IMR-90 (cell line): ENCODE data around the gene KDM4B. TPM values are rescaled to one million over a fixed set of nuclear protein-coding genes. Genes with fewer than 3 reads are reported as not detected.

Source experiments
- ATAC-seq: fragments of 200-7000 bp; cut with Tn5 transposase; 2 replicates; pipeline ENCODE4 v1.9.1; 2020; ENCODE audit warnings: low read depth, mild to moderate bottlenecking, moderate library complexity
- BruUV-seq: library from RNA; stranded (reverse); fragments of 400-500 nt; replicated peaks from 2 replicates; lab custom pipeline; 2021; lab: Mats Ljungman, UMichigan
- CTCF ChIA-PET: fragments of 300-600 bp; formaldehyde crosslinking; extraction: SDS; loops from one replicate; lab custom pipeline; 2021; ENCODE audit warnings: antibody characterized with exemption; lab: Yijun Ruan, JAX
- POLR2A ChIA-PET: fragments of 300-600 bp; sonication (Branson Sonifier 250); formaldehyde crosslinking; loops from one replicate; lab custom pipeline; 2022; ENCODE audit warnings: antibody characterized with exemption; ENCODE audit not compliant: unreplicated experiment; lab: Charles Lee
- DNase-seq: peaks from one replicate; pipeline ENCODE4 v3.0.0; 2013
- H2AFZ ChIP-seq: replicated peaks from 2 replicates; pipeline ENCODE3; 2013; ENCODE audit warnings: low read length, mild to moderate bottlenecking; ENCODE audit not compliant: poor library complexity
- H2AK5ac ChIP-seq: 2 replicates; pipeline ENCODE4 v1.6.1; 2013; ENCODE audit warnings: low read depth, low read length, inconsistent platforms
- H2AK9ac ChIP-seq: replicated peaks from 2 replicates; pipeline ENCODE3; 2013; ENCODE audit warnings: mild to moderate bottlenecking, low read depth, low read length, moderate library complexity; ENCODE audit not compliant: poor library complexity
- H2BK120ac ChIP-seq: 2 replicates; pipeline ENCODE4 v1.6.1; 2013; ENCODE audit warnings: low read depth, low read length, inconsistent platforms
- H2BK15ac ChIP-seq: 3 replicates; pipeline ENCODE4 v1.6.1; 2013; ENCODE audit warnings: low read depth, low read length, inconsistent platforms
- H2BK20ac ChIP-seq: 2 replicates; pipeline ENCODE4 v1.6.1; 2013; ENCODE audit warnings: low read depth, mild to moderate bottlenecking, inconsistent platforms, low read length, moderate library complexity
- H2BK5ac ChIP-seq: 2 replicates; pipeline ENCODE4 v1.6.1; 2013; ENCODE audit warnings: mild to moderate bottlenecking, low read depth, low read length, inconsistent platforms; ENCODE audit not compliant: poor library complexity, severe bottlenecking
- H3K14ac ChIP-seq: replicated peaks from 2 replicates; pipeline ENCODE4 v1.6.1; 2013; ENCODE audit warnings: low read depth, low read length, inconsistent platforms
- H3K18ac ChIP-seq: 2 replicates; pipeline ENCODE4 v1.6.1; 2013; ENCODE audit warnings: low read depth, low read length, control low read depth
- H3K23ac ChIP-seq: 2 replicates; pipeline ENCODE4 v1.6.1; 2013; ENCODE audit warnings: low read depth, low read length, inconsistent platforms
- H3K27ac ChIP-seq: 2 replicates; pipeline ENCODE4 v1.5.1; 2013; ENCODE audit warnings: mild to moderate bottlenecking, control low read depth, low read length; ENCODE audit not compliant: insufficient read depth
- H3K27me3 ChIP-seq: 2 replicates; pipeline ENCODE4 v1.6.1; 2013; ENCODE audit warnings: low read length; ENCODE audit not compliant: control insufficient read depth, insufficient read depth
- H3K36me3 ChIP-seq: 2 replicates; pipeline ENCODE4 v1.6.1; 2013; ENCODE audit warnings: low read length, mixed read lengths; ENCODE audit not compliant: control insufficient read depth, insufficient read depth
- H3K4ac ChIP-seq: 2 replicates; pipeline ENCODE4 v1.6.1; 2013; ENCODE audit warnings: low read depth, low read length, inconsistent platforms
- H3K4me1 ChIP-seq: 2 replicates; pipeline ENCODE4 v1.6.1; 2013; ENCODE audit warnings: low read length, mixed read lengths; ENCODE audit not compliant: control insufficient read depth, insufficient read depth
- H3K4me2 ChIP-seq: 2 replicates; pipeline ENCODE4 v1.6.1; 2013; ENCODE audit warnings: low read depth, mild to moderate bottlenecking, control low read depth, low read length, moderate library complexity
- H3K4me3 ChIP-seq: 2 replicates; pipeline ENCODE4 v1.5.1; 2013; ENCODE audit warnings: low read depth, mild to moderate bottlenecking, control low read depth, low read length, moderate library complexity; ENCODE audit not compliant: insufficient read depth
- H3K56ac ChIP-seq: 2 replicates; pipeline ENCODE4 v1.6.1; 2013; ENCODE audit warnings: low read length, inconsistent platforms; ENCODE audit not compliant: insufficient read depth; ENCODE audit errors: extremely low read depth
- H3K79me1 ChIP-seq, 2 experiments: 2 replicates each; pipeline ENCODE4 v1.6.1; 2013; ENCODE audit warnings: low read length in 2 of 2, inconsistent platforms in 1 of 2, low read depth in 1 of 2
- H3K9ac ChIP-seq: 2 replicates; pipeline ENCODE4 v1.6.1; 2013; ENCODE audit warnings: low read depth, low read length, control low read depth
- H3K9me1 ChIP-seq: 2 replicates; pipeline ENCODE4 v1.6.1; 2013; ENCODE audit warnings: low read length, inconsistent platforms; ENCODE audit not compliant: insufficient read depth
- H3K9me3 ChIP-seq: 2 replicates; pipeline ENCODE4 v1.6.1; 2013; ENCODE audit warnings: low read length; ENCODE audit not compliant: control insufficient read depth, insufficient read depth
- H4K20me1 ChIP-seq: 2 replicates; pipeline ENCODE4 v1.6.1; 2013; ENCODE audit warnings: low read length, inconsistent platforms; ENCODE audit not compliant: insufficient read depth
- H4K5ac ChIP-seq: 2 replicates; pipeline ENCODE4 v1.6.1; 2013; ENCODE audit warnings: mild to moderate bottlenecking, low read depth, low read length, control low read depth
- H4K8ac ChIP-seq, 2 experiments: 2 replicates each; pipeline ENCODE4 v1.6.1; 2013; ENCODE audit warnings: low read depth in 2 of 2, low read length in 2 of 2, control low read depth in 1 of 2, inconsistent platforms in 1 of 2
- H4K91ac ChIP-seq: 2 replicates; pipeline ENCODE4 v1.6.1; 2013; ENCODE audit warnings: low read depth, low read length, inconsistent platforms; ENCODE audit not compliant: insufficient read depth
- BHLHE40 ChIP-seq: fragments of 150-350 bp; IDR thresholded peaks from 2 replicates; pipeline ENCODE4 v1.6.1; 2016; ENCODE audit warnings: mild to moderate bottlenecking, low read depth, low read length
- CEBPB ChIP-seq: IDR thresholded peaks from 2 replicates; pipeline ENCODE4 v1.6.1; 2012; ENCODE audit warnings: low read depth, low read length, improper control_type of control experiment
- FOS ChIP-seq: fragments of 150-350 bp; IDR thresholded peaks from 2 replicates; pipeline ENCODE4 v1.6.1; 2016; ENCODE audit warnings: low read depth, low read length
- MAFK ChIP-seq: IDR thresholded peaks from 2 replicates; pipeline ENCODE4 v1.6.1; 2012; ENCODE audit warnings: low read depth, low read length, improper control_type of control experiment
- MAZ ChIP-seq: IDR thresholded peaks from 2 replicates; pipeline ENCODE4 v1.6.1; 2012; ENCODE audit warnings: low read depth, mild to moderate bottlenecking, low read length, improper control_type of control experiment, moderate library complexity, borderline replicate concordance
- MXI1 ChIP-seq: IDR thresholded peaks from 2 replicates; pipeline ENCODE4 v1.6.1; 2012; ENCODE audit warnings: low read depth, mild to moderate bottlenecking, low read length, moderate library complexity, borderline replicate concordance
- NFE2L2 ChIP-seq: fragments of 150-350 bp; IDR thresholded peaks from 2 replicates; pipeline ENCODE4 v1.6.1; 2016; ENCODE audit warnings: low read depth, mild to moderate bottlenecking, low read length
- RAD21 ChIP-seq: IDR thresholded peaks from 2 replicates; pipeline ENCODE4 v1.6.1; 2012; ENCODE audit warnings: low read length, improper control_type of control experiment
- RCOR1 ChIP-seq: IDR thresholded peaks from 2 replicates; pipeline ENCODE4 v1.6.1; 2012; ENCODE audit warnings: mild to moderate bottlenecking, low read length, improper control_type of control experiment; ENCODE audit not compliant: insufficient replicate concordance
- SMC3 ChIP-seq: fragments of 150-350 bp; IDR thresholded peaks from 2 replicates; pipeline ENCODE4 v1.6.1; 2016; ENCODE audit warnings: low read depth, mild to moderate bottlenecking, antibody characterized with exemption, low read length, moderate library complexity
- WGBS, 2 experiments: methylation state at CpG; one replicate each; pipeline versions ENCODE4 v1.1.5 to v1.1.7; 2013; ENCODE audit warnings: missing lambda C conversion rate in 2 of 2; ENCODE audit not compliant: insufficient read length in 1 of 2; ENCODE audit errors: extremely low coverage in 2 of 2; 5-methylcytosine and 5-hydroxymethylcytosine counted together
- dilution Hi-C: fragments of 300-500 bp; cut with HindIII; formaldehyde crosslinking; loops from one replicate; pipeline ENCODE4 v1.14.3; 2018; ENCODE audit warnings: low sequenced_read_pairs; ENCODE audit not compliant: unreplicated experiment
- in situ Hi-C: fragments of 300-500 bp; cut with MboI; formaldehyde crosslinking; loops from 3 replicates; pipeline ENCODE4 v1.14.3; 2019; ENCODE audit warnings: low sequenced_read_pairs, inconsistent platforms, mixed read lengths
- intact Hi-C: fragments of 100-400 bp; cut with micrococcal nuclease; formaldehyde crosslinking; loops from 2 replicates; pipeline ENCODE4 v1.10.0; 2022
- polyA plus RNA-seq, 3 experiments: library from polyadenylated mRNA; depleted of rRNA; stranded (reverse); fragments of >200 nt; gene quantifications; 2 replicates each; pipeline ENCODE4 v1.2.3, GENCODE V29; 2012; ENCODE audit warnings: low replicate concordance in 1 of 3
- total RNA-seq: library from RNA; depleted of rRNA; stranded (reverse); fragments of >200 nt; gene quantifications from 2 replicates; pipeline ENCODE4 v1.2.3, GENCODE V29; 2012
- TF ChIP-seq, protein P1 (sequence below): conservative IDR thresholded peaks from 2 replicates; pipeline ENCODE4 v1.5.1; 2012; ENCODE audit warnings: mild to moderate bottlenecking, low read depth, low read length, improper control_type of control experiment
- TF ChIP-seq, protein P2 (sequence below): fragments of 150-350 bp; IDR thresholded peaks from 2 replicates; pipeline ENCODE4 v1.6.1; 2017; ENCODE audit warnings: mild to moderate bottlenecking, antibody characterized with exemption, low read length, low read depth

Gene KDM4B
- total and polyA plus RNA-seq, 2 of the 4 experiments (the other 2 are of a cell fraction), result 5.0 to 17.9 TPM

DNA sequence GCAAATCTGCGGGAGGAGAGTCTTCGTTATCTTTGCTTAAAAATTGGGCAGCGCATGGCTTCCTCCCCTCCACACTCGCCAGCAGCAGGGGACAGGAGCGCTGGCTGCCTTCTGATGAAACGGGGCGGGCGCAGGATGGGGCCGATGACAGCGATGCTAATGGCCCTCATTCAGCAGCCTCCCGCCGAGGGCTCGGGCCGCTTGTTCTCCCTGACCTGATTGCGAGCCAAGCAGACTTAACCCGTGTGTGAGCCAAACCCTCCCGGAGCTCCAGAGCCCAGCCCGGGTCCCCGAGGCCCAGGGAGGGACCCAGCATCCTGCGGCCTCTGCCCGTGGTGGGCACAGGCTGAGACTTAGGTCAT, 90.3 kb downstream of the KDM4B start:
- no peak overlapping the region for H2AFZ ChIP-seq
- H4K5ac ChIP-seq, result no peak overlapping the region
- in situ Hi-C loops, result no loop called here
- no peak overlapping the region for H2AK5ac ChIP-seq
- no peak overlapping the region for H2BK120ac ChIP-seq
- no peak overlapping the region for H3K4me3 ChIP-seq
- no peak overlapping the region for H3K9ac ChIP-seq
- no peak overlapping the region for H2AK9ac ChIP-seq
- H3K4me2 ChIP-seq, result no peak overlapping the region
- H2BK15ac ChIP-seq, result no peak overlapping the region
- peaks cover 17 to 62% of the 10 kb centered on the region in 2 experiments for H3K79me1 ChIP-seq
- intact Hi-C loops, result no loop called here
- no peaks in the 10 kb centered on the region for H3K27me3 ChIP-seq
- dilution Hi-C loops, result no loop called here
- peaks cover 10% of the 10 kb centered on the region for H3K9me3 ChIP-seq
- ChIA-PET POLR2A (no interaction called here), CTCF (no interaction called here)
- WGBS, 2 experiments, result 86% methylated on average over 8 of the region's 21 CpGs; no CpG with 5 or more reads in 1 of the 2 experiments
- H3K27ac ChIP-seq, result no peak overlapping the region
- H3K4ac ChIP-seq, result no peak overlapping the region
- no peak for DNase-seq
- H2BK20ac ChIP-seq, result no peak overlapping the region
- no peaks in the 10 kb centered on the region for H3K4me1 ChIP-seq
- H3K36me3 ChIP-seq, result peaks cover 63% of the 10 kb centered on the region
- H4K8ac ChIP-seq, result no peak overlapping the region
- peaks cover 46% of the 10 kb centered on the region for H4K20me1 ChIP-seq
- no peak for ATAC-seq
- no TSS peak for BruUV-seq
- no peak overlapping the region for H3K23ac ChIP-seq
- TF ChIP-seq, protein P1, sequence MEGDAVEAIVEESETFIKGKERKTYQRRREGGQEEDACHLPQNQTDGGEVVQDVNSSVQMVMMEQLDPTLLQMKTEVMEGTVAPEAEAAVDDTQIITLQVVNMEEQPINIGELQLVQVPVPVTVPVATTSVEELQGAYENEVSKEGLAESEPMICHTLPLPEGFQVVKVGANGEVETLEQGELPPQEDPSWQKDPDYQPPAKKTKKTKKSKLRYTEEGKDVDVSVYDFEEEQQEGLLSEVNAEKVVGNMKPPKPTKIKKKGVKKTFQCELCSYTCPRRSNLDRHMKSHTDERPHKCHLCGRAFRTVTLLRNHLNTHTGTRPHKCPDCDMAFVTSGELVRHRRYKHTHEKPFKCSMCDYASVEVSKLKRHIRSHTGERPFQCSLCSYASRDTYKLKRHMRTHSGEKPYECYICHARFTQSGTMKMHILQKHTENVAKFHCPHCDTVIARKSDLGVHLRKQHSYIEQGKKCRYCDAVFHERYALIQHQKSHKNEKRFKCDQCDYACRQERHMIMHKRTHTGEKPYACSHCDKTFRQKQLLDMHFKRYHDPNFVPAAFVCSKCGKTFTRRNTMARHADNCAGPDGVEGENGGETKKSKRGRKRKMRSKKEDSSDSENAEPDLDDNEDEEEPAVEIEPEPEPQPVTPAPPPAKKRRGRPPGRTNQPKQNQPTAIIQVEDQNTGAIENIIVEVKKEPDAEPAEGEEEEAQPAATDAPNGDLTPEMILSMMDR, result no peak
- TF ChIP-seq BHLHE40 (no peak), RAD21 (no peak), RCOR1 (no peak), MAZ (no peak), CEBPB (no peak), NFE2L2 (no peak), FOS (no peak), MXI1 (no peak), MAFK (no peak), SMC3 (no peak)
- TF ChIP-seq, protein P2, sequence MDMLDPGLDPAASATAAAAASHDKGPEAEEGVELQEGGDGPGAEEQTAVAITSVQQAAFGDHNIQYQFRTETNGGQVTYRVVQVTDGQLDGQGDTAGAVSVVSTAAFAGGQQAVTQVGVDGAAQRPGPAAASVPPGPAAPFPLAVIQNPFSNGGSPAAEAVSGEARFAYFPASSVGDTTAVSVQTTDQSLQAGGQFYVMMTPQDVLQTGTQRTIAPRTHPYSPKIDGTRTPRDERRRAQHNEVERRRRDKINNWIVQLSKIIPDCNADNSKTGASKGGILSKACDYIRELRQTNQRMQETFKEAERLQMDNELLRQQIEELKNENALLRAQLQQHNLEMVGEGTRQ, result no peak
- H4K91ac ChIP-seq, result no peak overlapping the region
- no peak overlapping the region for H3K14ac ChIP-seq
- no peak overlapping the region for H2BK5ac ChIP-seq
- H3K18ac ChIP-seq, result no peak overlapping the region
- H3K9me1 ChIP-seq, result peaks cover 6% of the 10 kb centered on the region; the same call in 1 of the 2 replicates
- H3K56ac ChIP-seq, result no peak overlapping the region
